SW480 (cell line): Measurements from ENCODE around the gene ELAVL2.

ENCODE experiments used
- DNase-seq: peaks from one replicate; pipeline ENCODE4 v3.0.0-alpha.2; 2016; ENCODE audit warnings: low spot score

ELAVL2 gene

DNA sequence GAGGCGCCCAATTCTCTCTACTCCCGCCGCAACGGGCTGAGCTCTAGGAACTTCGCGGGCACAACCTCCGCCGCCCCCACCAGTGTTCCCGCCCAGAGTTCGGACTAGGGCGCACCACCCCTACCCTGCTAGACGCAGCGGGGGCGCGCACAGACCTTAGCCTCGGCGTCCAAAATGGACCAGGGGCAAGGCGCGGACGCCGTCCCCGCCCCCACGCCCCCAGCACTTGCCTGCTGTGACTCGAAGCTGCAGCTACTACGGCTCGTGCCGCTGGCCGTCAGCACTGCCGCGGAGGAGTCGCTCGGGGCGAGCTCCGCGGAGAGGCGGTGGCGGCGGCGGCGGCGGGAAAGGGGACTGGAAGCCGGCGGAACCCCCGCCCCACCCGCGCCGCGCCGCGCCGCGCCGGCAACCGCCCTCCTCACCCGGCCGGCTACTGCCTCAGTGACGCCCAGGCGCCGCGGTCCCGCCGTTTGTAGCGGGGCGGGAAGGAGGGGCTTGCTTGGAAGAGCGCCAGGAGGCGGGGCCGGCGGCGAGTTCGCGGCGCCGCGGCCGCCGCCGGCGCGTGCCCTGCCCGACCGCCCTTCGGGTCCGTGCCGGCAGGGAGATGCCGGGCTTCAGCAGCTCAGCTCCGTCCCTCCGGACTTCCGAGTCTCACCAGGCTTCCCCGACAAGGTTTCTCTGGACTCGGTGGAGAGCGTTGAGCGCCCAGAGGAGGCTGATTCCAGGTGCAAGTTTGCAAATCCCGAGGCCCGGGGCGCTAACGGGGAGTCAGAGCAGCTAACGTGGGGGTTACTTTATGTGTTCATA lies 4.5 kb downstream of the ELAVL2 start:
- peak; percentile 53 for DNase-seq

DNA sequence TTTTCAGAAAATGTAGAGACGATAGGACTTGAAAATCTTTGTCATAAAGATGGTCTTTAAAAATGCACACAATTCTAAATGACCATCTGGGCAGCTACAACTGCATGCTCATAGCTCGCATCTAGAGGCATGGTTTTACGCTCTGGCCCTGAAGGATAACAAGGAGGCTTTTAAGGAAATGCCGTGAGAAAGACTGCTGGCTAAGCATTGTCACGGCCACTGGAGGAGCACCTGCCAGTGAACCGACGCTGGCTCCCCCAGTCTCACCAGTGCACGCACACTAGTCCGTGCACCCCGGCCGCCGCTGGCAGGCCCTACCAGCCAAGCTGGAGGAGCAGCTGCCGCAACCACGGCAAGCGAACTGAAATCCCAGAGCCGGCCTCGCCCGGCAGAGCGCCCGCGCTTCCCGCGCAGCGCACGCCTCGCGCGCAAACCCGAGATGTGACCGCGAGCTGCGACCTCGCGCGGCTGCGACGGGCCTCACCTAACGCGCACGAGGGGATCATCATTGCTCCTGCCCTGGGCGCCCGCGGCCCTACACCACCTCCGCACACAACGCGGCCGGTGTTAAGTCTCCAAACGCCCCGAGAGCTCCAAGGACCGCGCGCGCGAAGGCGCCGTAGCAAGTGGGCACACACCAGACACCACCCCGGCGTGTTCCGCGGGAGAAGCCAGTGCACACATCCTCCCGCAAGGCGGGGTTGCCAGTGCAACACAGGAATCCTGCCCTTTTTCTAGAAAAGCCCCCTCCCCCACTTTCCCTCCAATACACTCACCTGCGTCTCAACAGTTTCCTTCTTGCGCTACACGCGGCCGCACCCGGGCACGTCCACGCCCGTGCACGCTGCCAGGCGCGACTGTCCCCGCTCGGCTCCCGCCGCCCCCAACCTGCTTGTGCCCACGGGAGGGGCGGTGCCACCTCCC lies 5.3 kb downstream of the ELAVL2 start:
- DNase-seq, result peak; percentile 25

DNA sequence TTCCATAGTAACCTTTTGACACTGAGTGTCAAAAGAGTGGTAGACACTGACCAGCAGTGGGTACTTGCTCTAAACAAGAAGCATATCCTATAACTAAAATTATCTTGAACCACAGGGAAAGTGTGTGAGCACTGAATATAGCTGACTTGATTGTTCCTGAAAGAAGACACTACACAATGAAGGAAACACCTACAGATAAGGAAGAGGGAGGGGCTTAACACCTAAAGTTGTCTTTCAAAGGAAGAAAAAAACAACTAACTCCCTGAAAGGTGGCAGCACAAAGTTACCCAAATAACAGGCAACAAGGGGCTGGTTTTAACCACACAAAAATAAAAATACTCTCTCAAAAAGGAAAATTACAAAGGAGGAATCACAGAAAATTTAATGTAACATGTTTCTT lies 6.6 kb downstream of the ELAVL2 start:
- no peak for DNase-seq

- no peak for DNase-seq
Observed at GRCh38 chr9:23814243-23814642, 11.8 kb downstream of the ELAVL2 start.

- no peak for DNase-seq
Observed at GRCh38 chr9:23812673-23813072, 13.4 kb downstream of the ELAVL2 start.

GRCh38 chr9:23811633-23812032 lies 14.4 kb downstream of the ELAVL2 start:
- DNase-seq, result no peak

GRCh38 chr9:23803216-23803615 lies 22.8 kb downstream of the ELAVL2 start:
- no peak for DNase-seq

DNA sequence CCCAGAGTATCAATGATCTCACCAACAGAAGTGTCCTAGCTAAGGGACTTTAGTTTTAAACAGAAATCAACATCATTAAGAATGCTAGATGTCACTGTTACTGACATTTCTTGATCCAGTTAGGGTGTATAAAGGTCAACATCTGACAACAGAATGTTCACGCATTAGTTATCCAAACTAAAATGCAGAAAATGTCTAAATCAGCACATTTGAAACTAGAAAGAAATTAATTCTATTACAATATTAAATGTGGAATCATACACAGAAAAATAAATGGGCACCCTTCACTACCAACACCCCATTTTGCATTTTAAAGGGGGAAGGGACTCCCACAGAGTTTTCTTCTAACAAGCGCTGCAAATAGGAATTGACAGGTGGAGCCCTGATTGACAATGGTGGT lies 24.5 kb downstream of the ELAVL2 start:
- no peak for DNase-seq

DNA sequence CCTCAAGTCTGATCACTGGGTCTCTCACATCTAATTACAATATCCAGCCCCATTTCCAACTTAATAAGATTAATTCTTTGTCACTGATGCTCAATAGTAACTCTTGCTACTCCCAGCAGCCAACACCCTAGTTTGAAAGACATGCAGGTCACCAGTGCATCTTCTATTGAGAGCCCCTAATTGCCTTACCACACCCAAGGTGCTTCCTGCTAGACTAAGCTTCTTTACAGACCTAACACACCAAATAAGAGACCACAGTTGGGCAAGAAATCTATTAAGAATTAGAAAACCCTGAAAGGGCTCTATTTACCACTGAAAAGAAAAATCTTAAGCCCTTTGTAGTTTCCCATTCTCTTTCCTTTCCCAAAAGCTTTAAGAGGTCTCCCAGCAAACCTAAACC lies 26.5 kb downstream of the ELAVL2 start:
- DNase-seq, result no peak

DNA sequence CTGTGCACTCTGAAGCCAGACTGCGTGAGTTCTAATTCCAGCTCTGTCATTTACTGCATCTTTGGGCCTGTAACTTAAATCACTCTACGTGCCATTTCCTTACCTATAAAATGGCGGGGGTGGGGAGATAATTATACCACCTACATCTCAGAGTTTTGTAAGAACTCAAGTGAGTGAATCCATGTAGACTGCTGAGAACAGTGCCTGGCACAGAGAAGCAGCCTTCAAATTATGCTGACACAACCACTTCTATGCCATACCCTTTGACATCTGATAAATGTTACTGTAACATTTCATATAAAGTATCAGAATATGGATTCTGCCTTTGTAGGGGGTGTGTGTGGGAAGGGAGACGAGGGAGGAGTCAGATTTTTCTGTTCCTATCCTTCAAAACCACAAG lies 27.7 kb downstream of the ELAVL2 start:
- no peak for DNase-seq

GRCh38 chr9:23796209-23796608 lies 29.8 kb downstream of the ELAVL2 start:
- DNase-seq, result no peak

GRCh38 chr9:23790351-23791260 lies 35.4 kb downstream of the ELAVL2 start:
- no peak for DNase-seq

DNA sequence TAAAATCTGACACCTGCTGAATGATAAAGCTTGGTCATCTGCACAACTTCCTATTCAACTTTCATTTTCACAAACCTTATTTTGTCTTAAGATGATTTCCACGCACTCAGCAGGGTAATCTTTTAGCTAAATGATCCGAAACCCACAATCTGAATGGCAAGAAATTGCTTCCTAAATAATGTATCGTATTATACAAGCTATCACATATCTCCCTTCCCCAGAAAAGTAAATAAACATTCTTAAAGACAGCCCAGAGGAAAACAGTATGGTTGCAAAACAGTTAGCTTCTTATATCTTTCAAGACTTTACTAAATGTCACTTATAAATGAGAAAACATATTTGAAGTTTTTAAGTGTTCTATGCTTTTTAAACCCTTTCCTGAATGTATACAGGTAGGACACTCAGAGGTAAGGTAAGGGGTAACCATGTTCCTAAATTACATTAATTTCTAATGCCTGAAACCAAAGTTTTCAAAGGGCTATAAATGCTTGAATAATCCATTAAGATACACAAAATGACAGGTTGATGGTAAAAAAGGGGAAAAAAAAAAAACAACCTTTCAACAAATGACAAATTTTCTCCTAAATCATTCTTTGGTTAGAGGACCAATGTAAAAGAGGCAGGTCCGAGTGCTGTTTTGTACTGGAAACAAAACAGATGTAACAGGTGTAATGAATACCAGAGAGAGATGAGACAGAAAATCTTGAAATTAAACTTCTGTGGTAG lies 36.3 kb downstream of the ELAVL2 start:
- DNase-seq, result no peak

DNA sequence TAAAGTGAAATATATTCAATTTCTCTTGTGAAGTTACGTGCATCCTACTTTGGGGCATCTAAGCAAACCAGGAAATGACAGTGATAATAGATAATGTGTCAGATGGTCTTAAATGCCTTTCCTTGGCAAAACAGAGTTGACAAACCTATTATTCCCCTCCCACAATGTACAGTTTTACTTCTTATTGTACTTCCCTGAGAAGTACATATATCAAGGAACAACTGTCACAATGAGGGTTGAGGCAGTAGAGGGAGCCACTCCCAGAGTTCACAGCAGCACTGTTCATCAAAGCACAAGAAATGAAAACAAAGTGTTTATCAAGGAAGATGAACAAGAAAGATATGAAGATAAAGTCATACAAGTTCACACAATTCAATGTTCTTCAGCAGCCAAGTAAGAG lies 41.1 kb downstream of the ELAVL2 start:
- DNase-seq, result no peak

GRCh38 chr9:23783509-23783908 lies 42.5 kb downstream of the ELAVL2 start:
- no peak for DNase-seq

DNA sequence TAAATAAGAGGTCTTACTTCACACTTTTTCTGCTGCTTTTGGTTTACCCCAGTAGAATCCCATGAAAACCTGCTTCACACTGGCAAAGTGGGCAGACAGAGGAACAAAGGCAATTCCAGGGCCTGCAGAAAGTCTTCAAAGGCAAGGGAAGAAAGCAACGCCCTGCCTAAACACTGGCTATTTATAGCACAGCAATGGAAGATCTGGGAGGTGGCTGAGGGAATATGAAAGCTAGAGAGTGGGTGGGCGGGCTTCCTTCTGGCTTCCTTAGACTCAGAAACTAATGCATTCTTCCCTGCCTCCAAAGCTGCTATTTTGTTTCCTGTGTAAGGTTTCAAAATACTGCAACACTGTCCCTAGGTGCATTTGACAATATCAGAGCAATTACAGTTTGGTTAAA lies 46.8 kb downstream of the ELAVL2 start:
- DNase-seq, result peak; percentile 5

GRCh38 chr9:23777328-23777727 lies 48.7 kb downstream of the ELAVL2 start:
- no peak for DNase-seq

GRCh38 chr9:23775549-23775948 lies 50.5 kb downstream of the ELAVL2 start:
- DNase-seq, result no peak

GRCh38 chr9:23774266-23774665 lies 51.8 kb downstream of the ELAVL2 start:
- no peak for DNase-seq

GRCh38 chr9:23772385-23772783 lies 53.7 kb downstream of the ELAVL2 start:
- DNase-seq, result no peak

- no peak for DNase-seq
Observed at GRCh38 chr9:23771746-23772384, 54.2 kb downstream of the ELAVL2 start.
